Thymus (tissue), 11 donors: ENCODE results near the gene KCNC3. TPM values are rescaled to one million over a fixed set of nuclear protein-coding genes. Genes with fewer than 3 reads are reported as not detected.

ENCODE experiments used
- DNase-seq, 9 donors: peaks; one replicate each; pipeline ENCODE4 v3.0.0-alpha.2; 2013; ENCODE audit warnings: low spot score in 9 of 9, low read depth in 6 of 9, missing footprints in 1 of 9
- H3K27ac ChIP-seq, 2 donors: one replicate each; pipeline ENCODE4 v1.5.1; 2013; ENCODE audit warnings: control low read depth in 1 of 2, low read depth in 1 of 2, low read length in 1 of 2, mild to moderate bottlenecking in 1 of 2, moderate library complexity in 1 of 2
- H3K27me3 ChIP-seq, 2 donors: one replicate each; pipeline ENCODE4 v1.5.1; 2013; ENCODE audit warnings: low read length in 1 of 2; ENCODE audit not compliant: control insufficient read depth in 2 of 2, insufficient read depth in 1 of 2
- H3K36me3 ChIP-seq, 2 donors: one replicate each; pipeline ENCODE4 v1.5.1; 2013; ENCODE audit warnings: low read length in 1 of 2, mild to moderate bottlenecking in 1 of 2, moderate library complexity in 1 of 2; ENCODE audit not compliant: control insufficient read depth in 2 of 2, insufficient read depth in 2 of 2
- H3K4me1 ChIP-seq, 2 donors: one replicate each; pipeline ENCODE4 v1.5.1; 2013; ENCODE audit warnings: low read length in 2 of 2; ENCODE audit not compliant: control insufficient read depth in 2 of 2, insufficient read depth in 2 of 2
- H3K4me3 ChIP-seq, 2 donors: one replicate each; pipeline ENCODE4 v1.5.1; 2013; ENCODE audit warnings: low read length in 2 of 2, control low read depth in 1 of 2, mild to moderate bottlenecking in 1 of 2
- H3K9me3 ChIP-seq, 2 donors: one replicate each; pipeline ENCODE4 v1.5.1; 2013; ENCODE audit warnings: low read length in 1 of 2, mild to moderate bottlenecking in 1 of 2; ENCODE audit not compliant: control insufficient read depth in 2 of 2, insufficient read depth in 1 of 2
- WGBS: extraction: QIAGEN DNeasy Blood & Tissue Kit; methylation state at CpG from one replicate; pipeline ENCODE4 v1.1.7; 2013; 5-methylcytosine and 5-hydroxymethylcytosine counted together
- polyA plus RNA-seq: library from polyadenylated mRNA; stranded (reverse); fragments of 200-250 nt; gene quantifications from one replicate; pipeline ENCODE4 v1.2.3, GENCODE V29; 2013
- total RNA-seq: library from RNA; stranded (reverse); fragments of 120-200 nt; gene quantifications from one replicate; pipeline ENCODE4 v1.2.4, GENCODE V29; 2013
- donor health status: healthy.

KCNC3 gene
- total and polyA plus RNA-seq, 2 donors, result 0.47 to 6.8 TPM

GRCh38 chr19:50324331-50324730, 4.8 kb downstream of the KCNC3 start:
- no peaks in the 10 kb centered on the region for H3K36me3 ChIP-seq
- peaks cover 5 to 14% of the 10 kb centered on the region in 2 donors for H3K9me3 ChIP-seq
- no peak for DNase-seq
- H3K27ac ChIP-seq, result no peak overlapping the region
- no peak overlapping the region for H3K4me3 ChIP-seq
- H3K27me3 ChIP-seq, result peaks cover 36 to 42% of the 10 kb centered on the region in 2 donors
- WGBS, result 81% methylated on average over 11 of the region's 11 CpGs
- H3K4me1 ChIP-seq, result peaks cover 0 to 5% of the 10 kb centered on the region in 2 donors

GRCh38 chr19:50323782-50324133, 5.4 kb downstream of the KCNC3 start:
- peaks cover 1 to 11% of the 10 kb centered on the region in 2 donors for H3K9me3 ChIP-seq
- WGBS, result 94% methylated on average over 12 of the region's 12 CpGs
- H3K27me3 ChIP-seq, result peaks cover 30 to 39% of the 10 kb centered on the region in 2 donors
- DNase-seq, result no peak
- H3K27ac ChIP-seq, result no peak overlapping the region
- H3K4me3 ChIP-seq, result no peak overlapping the region
- no peaks in the 10 kb centered on the region for H3K36me3 ChIP-seq
- H3K4me1 ChIP-seq, result peaks cover 0 to 5% of the 10 kb centered on the region in 2 donors

GRCh38 chr19:50322931-50323781, 6.0 kb downstream of the KCNC3 start:
- no peak for DNase-seq
- H3K27me3 ChIP-seq, result peaks cover 24 to 35% of the 10 kb centered on the region in 2 donors
- H3K36me3 ChIP-seq, result no peaks in the 10 kb centered on the region
- WGBS, result 96% methylated on average over 55 of the region's 55 CpGs
- peaks cover 1 to 11% of the 10 kb centered on the region in 2 donors for H3K9me3 ChIP-seq
- no peak overlapping the region for H3K27ac ChIP-seq
- no peak overlapping the region for H3K4me3 ChIP-seq
- peaks cover 0 to 5% of the 10 kb centered on the region in 2 donors for H3K4me1 ChIP-seq

GRCh38 chr19:50322234-50322633, 6.9 kb downstream of the KCNC3 start:
- Histone ChIP-seq H3K9me3 (peaks cover 1 to 11% of the 10 kb centered on the region in 2 donors), H3K4me1 (peaks cover 0 to 5% of the 10 kb centered on the region in 2 donors), H3K36me3 (no peaks in the 10 kb centered on the region), H3K27ac (no peak overlapping the region), H3K27me3 (peaks cover 15 to 31% of the 10 kb centered on the region in 2 donors), H3K4me3 (no peak overlapping the region)
- WGBS, result 81% methylated on average over 12 of the region's 12 CpGs
- DNase-seq, result no peak

- Histone ChIP-seq H3K36me3 (no peaks in the 10 kb centered on the region), H3K27me3 (peaks cover 13 to 30% of the 10 kb centered on the region in 2 donors), H3K4me1 (peaks cover 0 to 5% of the 10 kb centered on the region in 2 donors), H3K27ac (no peak overlapping the region), H3K4me3 (no peak overlapping the region), H3K9me3 (peaks cover 1 to 11% of the 10 kb centered on the region in 2 donors)
- 91% methylated on average over 4 of the region's 4 CpGs for WGBS
- DNase-seq, result no peak
Observed at GRCh38 chr19:50321831-50322230, 7.3 kb downstream of the KCNC3 start.

GRCh38 chr19:50320596-50320995, 8.6 kb downstream of the KCNC3 start:
- no peaks in the 10 kb centered on the region for H3K9me3 ChIP-seq
- peaks cover 0 to 3% of the 10 kb centered on the region in 2 donors for H3K4me1 ChIP-seq
- no peak overlapping the region for H3K27ac ChIP-seq
- WGBS, result 93% methylated on average over 20 of the region's 20 CpGs
- H3K36me3 ChIP-seq, result no peaks in the 10 kb centered on the region
- DNase-seq, result no peak
- H3K27me3 ChIP-seq, result peaks cover 9 to 30% of the 10 kb centered on the region in 2 donors
- H3K4me3 ChIP-seq, result no peak overlapping the region

- no peak for DNase-seq
- H3K9me3 ChIP-seq, result no peaks in the 10 kb centered on the region
- H3K36me3 ChIP-seq, result no peaks in the 10 kb centered on the region
- no peak overlapping the region for H3K27ac ChIP-seq
- 88% methylated on average over 12 of the region's 12 CpGs for WGBS
- no peaks in the 10 kb centered on the region for H3K4me1 ChIP-seq
- peaks cover 12 to 30% of the 10 kb centered on the region in 2 donors for H3K27me3 ChIP-seq
- no peak overlapping the region for H3K4me3 ChIP-seq
Observed at GRCh38 chr19:50320051-50320450, 9.1 kb downstream of the KCNC3 start.

- peaks cover 0 to 2% of the 10 kb centered on the region in 2 donors for H3K9me3 ChIP-seq
- DNase-seq, result no peak
- H3K4me1 ChIP-seq, result no peaks in the 10 kb centered on the region
- no peak overlapping the region for H3K4me3 ChIP-seq
- no peaks in the 10 kb centered on the region for H3K36me3 ChIP-seq
- WGBS, result 89% methylated on average over 11 of the region's 11 CpGs
- peaks cover 21 to 35% of the 10 kb centered on the region in 2 donors for H3K27me3 ChIP-seq
- H3K27ac ChIP-seq, result no peak overlapping the region
Observed at GRCh38 chr19:50319156-50319555, 10.0 kb downstream of the KCNC3 start.

- DNase-seq, result no peak
- no peaks in the 10 kb centered on the region for H3K4me1 ChIP-seq
- H3K4me3 ChIP-seq, result no peak overlapping the region
- peaks cover 29 to 42% of the 10 kb centered on the region in 2 donors for H3K27me3 ChIP-seq
- no peaks in the 10 kb centered on the region for H3K36me3 ChIP-seq
- 94% methylated on average over 8 of the region's 8 CpGs for WGBS
- H3K9me3 ChIP-seq, result peaks cover 0 to 3% of the 10 kb centered on the region in 2 donors
- no peak overlapping the region for H3K27ac ChIP-seq
Observed at GRCh38 chr19:50318438-50318837, 10.7 kb downstream of the KCNC3 start.
